HepG2 (cell line): ENCODE data around the gene SOBP. TPM values are rescaled to one million over a fixed set of nuclear protein-coding genes. Genes with fewer than 3 reads are reported as not detected.

Source experiments
- ATF2 ChIP-seq: sonication (generic); formaldehyde crosslinking; IDR thresholded peaks from 2 replicates; pipeline ENCODE4 v1.4.0; 2020; ENCODE audit warnings: missing genetic modification reagents
- ELF3 ChIP-seq: IDR thresholded peaks from 2 replicates; pipeline ENCODE4 v1.6.1; 2016; ENCODE audit warnings: missing genetic modification reagents, missing compliant biosample characterization
- GATAD1 ChIP-seq: IDR thresholded peaks from 2 replicates; pipeline ENCODE4 v1.6.1; 2016; ENCODE audit warnings: missing genetic modification reagents, missing compliant biosample characterization
- GFI1 ChIP-seq: sonication (generic); formaldehyde crosslinking; IDR thresholded peaks from 2 replicates; pipeline ENCODE4 v1.5.0; 2020; ENCODE audit warnings: missing genetic modification reagents, mild to moderate bottlenecking, borderline replicate concordance
- HNF1A ChIP-seq, 2 experiments: sonication (generic) in 1 of 2; formaldehyde crosslinking in 1 of 2; IDR thresholded peaks; 2 replicates each; pipeline versions ENCODE4 v1.4.0 to v1.6.1; 2016 to 2020; ENCODE audit warnings: borderline replicate concordance in 1 of 2, low read depth in 1 of 2, mild to moderate bottlenecking in 1 of 2, missing genetic modification reagents in 1 of 2
- MEF2D ChIP-seq: sonication (generic); formaldehyde crosslinking; IDR thresholded peaks from 2 replicates; pipeline ENCODE4 v1.5.1; 2020; ENCODE audit warnings: mild to moderate bottlenecking, missing genetic modification reagents
- MLXIP ChIP-seq: sonication (generic); formaldehyde crosslinking; IDR thresholded peaks from 2 replicates; pipeline ENCODE4 v1.9.0; 2021; ENCODE audit warnings: missing genetic modification reagents, borderline replicate concordance
- SAP130 ChIP-seq: IDR thresholded peaks from 2 replicates; pipeline ENCODE4 v1.6.1; 2016; ENCODE audit warnings: low read depth
- THAP11 ChIP-seq: IDR thresholded peaks from 2 replicates; pipeline ENCODE4 v1.6.1; 2016; ENCODE audit warnings: missing biosample characterization, missing genetic modification reagents
- XRCC5 ChIP-seq: fragments of 200-400 bp; formaldehyde crosslinking; optimal IDR thresholded peaks from 2 replicates; pipeline ENCODE3; 2017; ENCODE audit warnings: mild to moderate bottlenecking, low read length
- ZBTB43 ChIP-seq: sonication (generic); formaldehyde crosslinking; conservative IDR thresholded peaks from 2 replicates; pipeline ENCODE4 v1.4.0; 2020; ENCODE audit warnings: missing genetic modification reagents
- ZNF646 ChIP-seq: sonication (generic); formaldehyde crosslinking; IDR thresholded peaks from 2 replicates; pipeline ENCODE4 v1.9.0; 2021; ENCODE audit warnings: mild to moderate bottlenecking, missing genetic modification reagents
- polyA plus RNA-seq, 8 experiments: library from polyadenylated mRNA; depleted of rRNA in 3 of 8; stranded (reverse) in 7 of 8; unstranded in 1 of 8; fragments of >200 nt; fragmentation: Illumina TruSeq in 4 of 8; extraction: Trizol in 4 of 8; gene quantifications; 2 replicates each; pipeline versions ENCODE4 v1.2.1 to v1.2.3, GENCODE V29; 2011 to 2016; ENCODE audit warnings: low read depth in 4 of 8, missing spikeins in 1 of 8, mixed read lengths in 1 of 8; ENCODE audit not compliant: insufficient read depth in 1 of 8
- total RNA-seq, 5 experiments: library from RNA; depleted of rRNA; stranded (reverse); fragments of >200 nt; fragmentation: Illumina TruSeq; extraction: Trizol; gene quantifications; 2 replicates each; pipeline ENCODE4 v1.2.3, GENCODE V29; 2016; ENCODE audit warnings: low read depth in 1 of 5

The SOBP gene
- total and polyA plus RNA-seq, 2 of the 13 experiments (the other 11 are each of a cell fraction or from before 2014, with no cell fraction given) = 1.5 to 6.9 TPM

- TF ChIP-seq ZNF646 (CRISPR knock-in tag) (peak; percentile 93), MLXIP (CRISPR knock-in tag) (no peak), ELF3 (peak; percentile 70), GATAD1 (CRISPR knock-in tag) (peak; percentile 31; the same call in 1 of the 2 replicates), XRCC5 (peak; percentile 44), THAP11 (CRISPR knock-in tag) (peak; percentile 70), HNF1A (IDR thresholded peaks at IDR 0.05; ENCODE audit: low read depth) (peak; percentile 51; the same call in 1 of the 2 replicates), HNF1A (CRISPR knock-in tag; IDR thresholded peaks at IDR 0.05; ENCODE audit: borderline replicate concordance) (peak; percentile 64; the same call in 1 of the 2 replicates), GFI1 (CRISPR knock-in tag) (peak; percentile 79), MEF2D (CRISPR knock-in tag) (peak; percentile 85), ATF2 (peak; percentile 91; the same call in 1 of the 2 replicates), ZBTB43 (CRISPR knock-in tag) (peak; percentile 72; the same call in 1 of the 2 replicates), SAP130 (CRISPR knock-in tag) (peak; percentile 79)
Measured at GRCh38 chr6:107540465-107540857, 50.5 kb downstream of the SOBP start (continued).
